HepG2 (cell line): Measurements from ENCODE around the gene GFRA4. TPM values are rescaled to one million over a fixed set of nuclear protein-coding genes. Genes with fewer than 3 reads are reported as not detected.
A peak's percentile ranks its signal among the peaks of the same experiment; 100 is the strongest.

Source experiments
- ATAC-seq: fragments of 200-7000 bp; cut with Tn5 transposase; 3 replicates; pipeline ENCODE4 v1.9.1; 2020; ENCODE audit warnings: mild to moderate bottlenecking, moderate library complexity
- BruUV-seq: library from RNA; stranded (reverse); fragments of 400-500 nt; replicated peaks from 2 replicates; lab custom pipeline; 2021; lab: Mats Ljungman, UMichigan
- CTCF ChIA-PET: fragments of 300-600 bp; formaldehyde crosslinking; extraction: SDS; loops from one replicate; lab custom pipeline; 2021; ENCODE audit warnings: low total read pairs, inconsistent platforms, low intra/inter-chr PET ratio; lab: Yijun Ruan, JAX
- POLR2A ChIA-PET: fragments of 350-600 bp; sonication (Branson Sonifier 250); formaldehyde crosslinking; loops from one replicate; lab custom pipeline; 2020; ENCODE audit warnings: antibody characterized with exemption, inconsistent platforms; lab: Yijun Ruan, JAX
- DNase-seq: peaks from one replicate; pipeline ENCODE4 v3.0.0-alpha.2; 2015; ENCODE audit warnings: low spot score
- FAIRE-seq: peaks from 3 replicates; lab custom pipeline; 2011; peaks lifted over from hg19 to GRCh38; lab: Jason Lieb, UNC
- H2AFZ ChIP-seq: one replicate; pipeline ENCODE4 v1.6.1; 2011; ENCODE audit warnings: low read length, inconsistent platforms
- H3K27ac ChIP-seq: fragments of 300-600 bp; 3 replicates; pipeline ENCODE4 v1.8.0; 2011; ENCODE audit warnings: mixed run types, mild to moderate bottlenecking, mixed read lengths, low read length, inconsistent platforms; ENCODE audit not compliant: insufficient read depth; ENCODE audit errors: extremely low read length
- H3K27me3 ChIP-seq, 2 experiments: fragments of 200-600 bp in 1 of 2; 2 replicates in 1 of 2; 3 replicates in 1 of 2; pipeline versions ENCODE4 v1.6.0 to v1.8.0; 2011; ENCODE audit warnings: low read length in 2 of 2, mild to moderate bottlenecking in 2 of 2, moderate library complexity in 2 of 2, inconsistent platforms in 1 of 2; ENCODE audit not compliant: insufficient read depth in 2 of 2, control insufficient read depth in 1 of 2
- H3K36me3 ChIP-seq, 2 experiments: fragments of 200-600 bp in 1 of 2; replicated peaks in 1 of 2; 2 replicates in 1 of 2; 3 replicates in 1 of 2; pipeline versions ENCODE4 v1.5.1 to v1.8.0; 2011; ENCODE audit warnings: low read length in 2 of 2, inconsistent platforms in 1 of 2; ENCODE audit not compliant: insufficient read depth in 2 of 2, control insufficient read depth in 1 of 2
- H3K4me1 ChIP-seq: 2 replicates; pipeline ENCODE4 v1.5.1; 2012; ENCODE audit warnings: low read length, inconsistent platforms; ENCODE audit not compliant: insufficient read depth
- H3K4me2 ChIP-seq: 2 replicates; pipeline ENCODE4 v1.6.0; 2011; ENCODE audit warnings: low read depth, low read length, inconsistent platforms
- H3K4me3 ChIP-seq, 3 experiments: fragments of 200-600 bp in 1 of 3; sonication (generic), shearing (Covaris generic) in 1 of 3; replicated peaks in 1 of 3; 2 replicates each; pipeline ENCODE4 v1.5.1; 2011 to 2016; ENCODE audit warnings: low read length in 3 of 3, inconsistent platforms in 2 of 3, low read depth in 2 of 3, mild to moderate bottlenecking in 2 of 3, control low read depth in 1 of 3, mixed read lengths in 1 of 3; ENCODE audit not compliant: insufficient read depth in 1 of 3
- H3K79me2 ChIP-seq: one replicate; pipeline ENCODE4 v1.6.1; 2011; ENCODE audit warnings: low read length, inconsistent platforms; ENCODE audit not compliant: insufficient read depth
- H3K9ac ChIP-seq: 2 replicates; pipeline ENCODE4 v1.6.0; 2011; ENCODE audit warnings: mild to moderate bottlenecking, low read depth, low read length, inconsistent platforms; ENCODE audit not compliant: insufficient read depth
- H3K9me3 ChIP-seq: 2 replicates; pipeline ENCODE4 v1.5.1; 2012; ENCODE audit warnings: mild to moderate bottlenecking, low read length
- H4K20me1 ChIP-seq: 2 replicates; pipeline ENCODE4 v1.6.0; 2011; ENCODE audit warnings: inconsistent platforms, mild to moderate bottlenecking, low read length, moderate library complexity; ENCODE audit not compliant: insufficient read depth
- ATAD3A ChIP-seq: sonication (generic); formaldehyde crosslinking; IDR thresholded peaks from 2 replicates; pipeline ENCODE4 v1.4.0; 2020; ENCODE audit warnings: missing genetic modification reagents
- ATF7 ChIP-seq, 2 experiments: fragments of 450-650 bp in 1 of 2; sonication (generic) in 1 of 2; formaldehyde crosslinking in 1 of 2; IDR thresholded peaks; 2 replicates each; pipeline versions ENCODE4 v1.4.0 to v1.6.1; 2016 to 2020; ENCODE audit warnings: antibody characterized with exemption in 1 of 2, mild to moderate bottlenecking in 1 of 2, missing genetic modification reagents in 1 of 2
- BRCA1 ChIP-seq: sonication (generic); formaldehyde crosslinking; IDR thresholded peaks from 2 replicates; pipeline ENCODE4 v1.4.0; 2020; ENCODE audit warnings: missing genetic modification reagents
- MTF2 ChIP-seq: sonication (generic); formaldehyde crosslinking; IDR thresholded peaks from 2 replicates; pipeline ENCODE4 v1.5.0; 2020; ENCODE audit warnings: missing genetic modification reagents, borderline replicate concordance
- RBM22 ChIP-seq: fragments of 200-400 bp; formaldehyde crosslinking; optimal IDR thresholded peaks from 2 replicates; pipeline ENCODE3; 2017; ENCODE audit warnings: mild to moderate bottlenecking, low read length, moderate library complexity
- TBP ChIP-seq: sonication (generic); formaldehyde crosslinking; IDR thresholded peaks from 2 replicates; pipeline ENCODE4 v1.5.0; 2020; ENCODE audit warnings: missing genetic modification reagents
- ZNF142 ChIP-seq: sonication (generic); formaldehyde crosslinking; IDR thresholded peaks from 2 replicates; pipeline ENCODE4 v1.4.0; 2020; ENCODE audit warnings: missing genetic modification reagents
- ZNF414 ChIP-seq: sonication (generic); formaldehyde crosslinking; IDR thresholded peaks from 2 replicates; pipeline ENCODE4 v1.5.0; 2020; ENCODE audit warnings: missing genetic modification reagents
- ZNF496 ChIP-seq: sonication (generic); formaldehyde crosslinking; IDR thresholded peaks from 2 replicates; pipeline ENCODE4 v1.8.1; 2023; ENCODE audit warnings: mild to moderate bottlenecking, moderate library complexity, missing genetic modification reagents; ENCODE audit not compliant: insufficient replicate concordance
- ZNF605 ChIP-seq: sonication (generic); formaldehyde crosslinking; IDR thresholded peaks from 2 replicates; pipeline ENCODE4 v1.8.0; 2022; ENCODE audit warnings: mild to moderate bottlenecking, missing genetic modification reagents
- WGBS: methylation state at CpG from one replicate; pipeline ENCODE4 v1.1.6; 2017; ENCODE audit warnings: low lambda C conversion rate; 5-methylcytosine and 5-hydroxymethylcytosine counted together
- in situ Hi-C: cut with HindIII; loops from 2 replicates; pipeline ENCODE4 v1.10.0; 2017; ENCODE audit warnings: low pct_unique_long_range_greater_than_20kb; ENCODE audit not compliant: extremely low pct_ligation_motif_present
- intact Hi-C: fragments of 100-400 bp; cut with micrococcal nuclease; formaldehyde crosslinking; loops from one replicate; pipeline ENCODE4 v1.10.0; 2022; ENCODE audit not compliant: unreplicated experiment
- polyA plus RNA-seq, 8 experiments: library from polyadenylated mRNA; depleted of rRNA in 3 of 8; stranded (reverse) in 7 of 8; unstranded in 1 of 8; fragments of >200 nt; fragmentation: Illumina TruSeq in 4 of 8; extraction: Trizol in 4 of 8; gene quantifications; 2 replicates each; pipeline versions ENCODE4 v1.2.1 to v1.2.3, GENCODE V29; 2011 to 2016; ENCODE audit warnings: low read depth in 4 of 8, missing spikeins in 1 of 8, mixed read lengths in 1 of 8; ENCODE audit not compliant: insufficient read depth in 1 of 8
- total RNA-seq, 5 experiments: library from RNA; depleted of rRNA; stranded (reverse); fragments of >200 nt; fragmentation: Illumina TruSeq; extraction: Trizol; gene quantifications; 2 replicates each; pipeline ENCODE4 v1.2.3, GENCODE V29; 2016; ENCODE audit warnings: low read depth in 1 of 5

Gene GFRA4
- total and polyA plus RNA-seq, 2 of the 13 experiments (the other 11 are each of a cell fraction or from before 2014, with no cell fraction given): not detected

GRCh38 chr20:3651204-3651962 is 11.8 kb downstream of the GFRA4 start:
- H3K27ac ChIP-seq: no peak overlapping the region
- ChIA-PET CTCF (no interaction called here), POLR2A (no interaction called here)
- no peak overlapping the region for H2AFZ ChIP-seq
- H4K20me1 ChIP-seq: no peaks in the 10 kb centered on the region
- H3K4me2 ChIP-seq: no peak overlapping the region
- H3K4me1 ChIP-seq: peaks cover 13% of the 10 kb centered on the region
- H3K79me2 ChIP-seq: no peaks in the 10 kb centered on the region
- H3K4me3 ChIP-seq: no peak overlapping the region
- H3K9me3 ChIP-seq: no peaks in the 10 kb centered on the region
- BruUV-seq: no TSS peak
- no peak for DNase-seq
- H3K36me3 ChIP-seq: peaks cover 5 to 26% of the 10 kb centered on the region in 2 experiments
- 87% methylated on average over 9 of the region's 9 CpGs for WGBS
- FAIRE-seq: no peak
- H3K9ac ChIP-seq: no peak overlapping the region
- ATAC-seq: peak; percentile 8; the same call in 2 of the 3 replicates
- no peaks in the 10 kb centered on the region for H3K27me3 ChIP-seq
- TF ChIP-seq ZNF414 (CRISPR knock-in tag): no peak
- peak; percentile 23 for TF ChIP-seq RBM22
- TF ChIP-seq ATF7 (IDR thresholded peaks at IDR 0.05): peak; percentile 46; the same call in 1 of the 2 replicates
- no peak for TF ChIP-seq ATF7 (CRISPR knock-in tag; IDR thresholded peaks at IDR 0.05)
- TF ChIP-seq ZNF605 (CRISPR knock-in tag): no peak
- no peak for TF ChIP-seq TBP
- in situ Hi-C loops: no loop called here
- intact Hi-C loops: no loop called here

GRCh38 chr20:3648951-3649350 is 14.2 kb downstream of the GFRA4 start:
- intact Hi-C loops: no loop called here
- ATAC-seq: no peak
- TF ChIP-seq BRCA1 (CRISPR knock-in tag) (no peak), ZNF496 (CRISPR knock-in tag) (no peak), ZNF142 (CRISPR knock-in tag) (no peak), ATAD3A (CRISPR knock-in tag) (no peak), MTF2 (CRISPR knock-in tag) (no peak)

More at GRCh38 chr20:3648951-3649350, 14.2 kb downstream of the GFRA4 start:
- Histone ChIP-seq H3K79me2 (no peaks in the 10 kb centered on the region), H4K20me1 (no peaks in the 10 kb centered on the region), H3K4me3 (no peak overlapping the region), H3K27me3 (no peaks in the 10 kb centered on the region), H3K36me3 (peaks cover 14 to 47% of the 10 kb centered on the region in 2 experiments), H3K27ac (no peak overlapping the region), H3K9ac (no peak overlapping the region), H3K4me2 (no peak overlapping the region), H3K9me3 (no peaks in the 10 kb centered on the region), H3K4me1 (peaks cover 5% of the 10 kb centered on the region), H2AFZ (no peak overlapping the region)
- in situ Hi-C loops: no loop called here
- FAIRE-seq (no peak), DNase-seq (no peak)
- 97% methylated on average over 9 of the region's 9 CpGs for WGBS
- BruUV-seq: no TSS peak
- POLR2A ChIA-PET: no interaction called here
- CTCF ChIA-PET: no interaction called here
